Measurements from ENCODE around the gene TENM3. TPM values are rescaled to one million over a fixed set of nuclear protein-coding genes. Genes with fewer than 3 reads are reported as not detected.

Gene TENM3
- total RNA-seq, 1 experiment from 2014 or later = 34.1 TPM

DNA sequence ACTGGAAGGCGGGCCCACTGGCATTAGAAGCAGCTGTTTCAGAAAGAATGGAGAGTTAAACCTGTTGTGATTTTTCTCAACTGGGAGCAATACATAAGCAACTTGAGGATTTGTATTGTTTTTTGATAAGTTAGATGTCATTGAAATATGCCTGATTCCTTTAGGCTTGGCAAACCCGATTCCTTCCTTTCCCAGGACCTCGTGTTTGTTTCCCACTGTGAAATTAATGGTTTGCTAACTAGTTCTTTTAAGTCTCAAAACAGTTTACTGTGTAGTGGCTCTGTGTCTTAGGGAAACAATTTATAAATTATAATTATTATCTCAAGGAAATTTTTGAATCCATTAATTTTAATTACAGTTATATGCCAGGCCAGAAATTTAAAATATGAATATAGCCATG lies 456.0 kb downstream of the TENM3 start:
- ChIA-PET CTCF (no interaction called here), POLR2A (no interaction called here)
- Mint-ChIP-seq H3K27ac (ENCODE audit: low read depth, unreplicated experiment) (no peak overlapping the region), H3K4me1 (ENCODE audit: insufficient read depth, unreplicated experiment) (no peaks in the 10 kb centered on the region), H3K9me3 (ENCODE audit: unreplicated experiment) (no peaks in the 10 kb centered on the region), H3K4me3 (ENCODE audit: unreplicated experiment) (no peak overlapping the region), H3K27me3 (ENCODE audit: insufficient read depth, unreplicated experiment) (no peaks in the 10 kb centered on the region), H3K36me3 (ENCODE audit: insufficient read depth, unreplicated experiment) (peaks cover 4% of the 10 kb centered on the region)
- BruUV-seq (replicated peaks) = no TSS peak
- DNase-seq (ENCODE audit: unreplicated experiment) = no peak
- intact Hi-C loops (cut with micrococcal nuclease) = no loop called here
- TF ChIP-seq CTCF (IDR thresholded peaks at IDR 0.05; ENCODE audit: unreplicated experiment) = no peak

DNA sequence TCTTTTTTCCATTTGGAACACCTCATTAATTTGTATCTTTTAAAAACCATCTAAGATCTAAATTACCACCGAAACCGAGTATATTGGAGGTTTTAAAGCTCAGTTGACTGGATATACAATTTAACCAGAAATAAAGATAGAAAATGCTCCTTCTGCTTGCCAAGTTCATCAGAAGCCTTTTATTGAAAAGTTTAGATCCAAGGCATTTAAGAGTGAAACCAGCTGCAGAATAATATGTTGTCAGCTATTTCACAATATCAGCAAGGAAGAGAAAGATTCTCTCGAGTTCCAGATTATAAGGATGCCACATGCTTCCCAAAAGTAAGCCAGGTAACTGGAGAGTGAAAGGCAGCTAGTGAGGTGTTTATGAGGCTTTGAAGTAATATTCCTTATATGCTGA lies 456.6 kb downstream of the TENM3 start:
- H3K9me3 Mint-ChIP-seq (ENCODE audit: unreplicated experiment) = no peaks in the 10 kb centered on the region
- peaks cover 4% of the 10 kb centered on the region for H3K36me3 Mint-ChIP-seq (ENCODE audit: insufficient read depth, unreplicated experiment)
- BruUV-seq (replicated peaks) = no TSS peak
- ChIA-PET POLR2A (no interaction called here), CTCF (interaction anchor here (0.6 kb wide), 1 partner anchor 1045 kb away, joined by 3 read pairs; no protein-coding TSS in a partner anchor)
- no peak for DNase-seq (ENCODE audit: unreplicated experiment)
- intact Hi-C loops (cut with micrococcal nuclease) = no loop called here
- H3K27ac Mint-ChIP-seq (ENCODE audit: low read depth, unreplicated experiment) = no peak overlapping the region
- no peaks in the 10 kb centered on the region for H3K27me3 Mint-ChIP-seq (ENCODE audit: insufficient read depth, unreplicated experiment)
- no peak overlapping the region for H3K4me3 Mint-ChIP-seq (ENCODE audit: unreplicated experiment)
- no peaks in the 10 kb centered on the region for H3K4me1 Mint-ChIP-seq (ENCODE audit: insufficient read depth, unreplicated experiment)
- TF ChIP-seq CTCF (IDR thresholded peaks at IDR 0.05; ENCODE audit: unreplicated experiment) = no peak

GRCh38 chr4:182700362-182701160 lies 457.4 kb downstream of the TENM3 start:
- ChIA-PET CTCF (interaction anchor here (0.6 kb wide), 1 partner anchor 1045 kb away, joined by 3 read pairs; no protein-coding TSS in a partner anchor), POLR2A (no interaction called here)
- BruUV-seq (replicated peaks) = no TSS peak
- no peak for TF ChIP-seq CTCF (IDR thresholded peaks at IDR 0.05; ENCODE audit: unreplicated experiment)
- H3K27ac Mint-ChIP-seq (ENCODE audit: low read depth, unreplicated experiment) = no peak overlapping the region
- intact Hi-C loops (cut with micrococcal nuclease) = no loop called here
- no peak for DNase-seq (ENCODE audit: unreplicated experiment)
- no peaks in the 10 kb centered on the region for H3K4me1 Mint-ChIP-seq (ENCODE audit: insufficient read depth, unreplicated experiment)
- H3K9me3 Mint-ChIP-seq (ENCODE audit: unreplicated experiment) = no peaks in the 10 kb centered on the region
- H3K27me3 Mint-ChIP-seq (ENCODE audit: insufficient read depth, unreplicated experiment) = no peaks in the 10 kb centered on the region
- peaks cover 4% of the 10 kb centered on the region for H3K36me3 Mint-ChIP-seq (ENCODE audit: insufficient read depth, unreplicated experiment)
- no peak overlapping the region for H3K4me3 Mint-ChIP-seq (ENCODE audit: unreplicated experiment)

DNA sequence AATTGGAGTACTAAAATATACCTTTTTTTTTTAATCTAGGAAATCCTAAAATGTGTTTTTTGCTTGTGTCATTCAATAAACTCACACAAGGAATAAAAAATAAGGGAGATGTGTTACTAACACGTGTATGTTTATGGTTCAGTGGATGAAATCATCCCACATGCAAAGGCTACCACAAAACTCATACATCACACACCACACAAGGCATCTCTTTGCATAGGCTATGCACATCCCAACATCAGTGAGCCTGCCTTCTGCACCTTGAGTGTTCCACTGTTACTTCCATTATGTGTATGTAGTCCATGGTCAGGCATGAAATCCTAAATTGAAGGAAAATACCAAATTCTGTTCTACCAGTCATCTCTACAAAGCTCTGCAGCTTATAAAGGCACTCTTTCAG lies 460.9 kb downstream of the TENM3 start:
- intact Hi-C loops (cut with micrococcal nuclease) = no loop called here
- no peaks in the 10 kb centered on the region for H3K4me1 Mint-ChIP-seq (ENCODE audit: insufficient read depth, unreplicated experiment)
- peaks cover 10% of the 10 kb centered on the region for H3K36me3 Mint-ChIP-seq (ENCODE audit: insufficient read depth, unreplicated experiment)
- H3K9me3 Mint-ChIP-seq (ENCODE audit: unreplicated experiment) = no peaks in the 10 kb centered on the region
- H3K4me3 Mint-ChIP-seq (ENCODE audit: unreplicated experiment) = no peak overlapping the region
- ChIA-PET POLR2A (no interaction called here), CTCF (no interaction called here)
- DNase-seq (ENCODE audit: unreplicated experiment) = no peak
- no peaks in the 10 kb centered on the region for H3K27me3 Mint-ChIP-seq (ENCODE audit: insufficient read depth, unreplicated experiment)
- no TSS peak for BruUV-seq (replicated peaks)
- H3K27ac Mint-ChIP-seq (ENCODE audit: low read depth, unreplicated experiment) = no peak overlapping the region
- no peak for TF ChIP-seq CTCF (IDR thresholded peaks at IDR 0.05; ENCODE audit: unreplicated experiment)
